Sigmoid colon (tissue), 7 donors: ENCODE results near the gene KRT72. TPM values are rescaled to one million over a fixed set of nuclear protein-coding genes. Genes with fewer than 3 reads are reported as not detected.
A peak's percentile ranks its signal among the peaks of the same experiment; 100 is the strongest.

ENCODE experiments used
- DNase-seq: peaks from one replicate; pipeline ENCODE4 v3.0.0-alpha.2; 2019
- H3K27ac ChIP-seq, 4 donors: fragments of 200-600 bp; sonication (generic); one replicate each; pipeline ENCODE4 v1.5.1; 2016 to 2019; ENCODE audit warnings: mild to moderate bottlenecking in 1 of 4
- H3K27me3 ChIP-seq, 3 donors: fragments of 200-600 bp; sonication (generic); one replicate each; pipeline ENCODE4 v1.5.1; 2019; ENCODE audit warnings: mild to moderate bottlenecking in 1 of 3
- H3K36me3 ChIP-seq, 4 donors: fragments of 200-600 bp; sonication (generic); one replicate each; pipeline ENCODE4 v1.5.1; 2016 to 2019
- H3K4me1 ChIP-seq, 4 donors: fragments of 200-600 bp; sonication (generic); one replicate each; pipeline ENCODE4 v1.5.1; 2017 to 2019
- H3K4me3 ChIP-seq, 4 donors: fragments of 200-600 bp; sonication (generic); one replicate each; pipeline ENCODE4 v1.5.1; 2017 to 2019; ENCODE audit warnings: mild to moderate bottlenecking in 2 of 4, moderate library complexity in 1 of 4
- H3K9me3 ChIP-seq, 4 donors: fragments of 200-600 bp in 3 of 4; sonication (generic) in 3 of 4; one replicate each; pipeline versions ENCODE4 v1.5.1 to v1.6.1; 2013 to 2019
- CTCF ChIP-seq, 4 experiments: fragments of 450-650 bp in 3 of 4; fragments of 200-600 bp in 1 of 4; IDR thresholded peaks; one replicate each; pipeline ENCODE4 v1.5.1; 2016 to 2019; ENCODE audit warnings: antibody characterized with exemption in 4 of 4, mild to moderate bottlenecking in 3 of 4, moderate library complexity in 2 of 4
- EP300 ChIP-seq, 4 donors: sonication (generic); formaldehyde crosslinking; IDR thresholded peaks; one replicate each; pipeline ENCODE4 v1.6.1; 2017; ENCODE audit warnings: antibody characterized with exemption in 4 of 4
- POLR2A ChIP-seq, 2 donors: fragments of 450-650 bp; IDR thresholded peaks; one replicate each; pipeline ENCODE4 v1.6.1; 2016; ENCODE audit warnings: antibody characterized with exemption in 2 of 2, mild to moderate bottlenecking in 2 of 2, moderate library complexity in 2 of 2
- POLR2AphosphoS5 ChIP-seq, 4 donors: sonication (generic); formaldehyde crosslinking; IDR thresholded peaks; one replicate each; pipeline ENCODE4 v1.6.1; 2017; ENCODE audit warnings: antibody characterized with exemption in 4 of 4
- WGBS, 2 donors: extraction: QIAGEN DNeasy Blood & Tissue Kit; methylation state at CpG; one replicate each; pipeline ENCODE4 v1.1.7; 2013; 5-methylcytosine and 5-hydroxymethylcytosine counted together
- intact Hi-C: fragments of 100-400 bp; cut with DNase I; formaldehyde crosslinking; loops from one replicate; pipeline ENCODE4 v1.15.1; 2023
- polyA plus RNA-seq, 3 donors: library from polyadenylated mRNA; stranded (reverse); fragments of 200-250 nt; gene quantifications; one replicate each; pipeline ENCODE4 v1.2.3, GENCODE V29; 2013
- total RNA-seq, 4 donors: library from RNA; depleted of rRNA; stranded (reverse); fragments of >200 nt; gene quantifications; one replicate each; pipeline ENCODE4 v1.1.0, GENCODE V29; 2016
- donor health status: healthy with polysubstance abuse.
- donor health status: Bipolar disorder and iron deficiency.
- donor health status: healthy.

Gene KRT72
- total and polyA plus RNA-seq, 7 donors = 0.79 TPM; not detected in 6

- TF ChIP-seq POLR2AphosphoS5 (IDR thresholded peaks at IDR 0.05) = no peak
- TF ChIP-seq POLR2A (IDR thresholded peaks at IDR 0.05) = no peak
- TF ChIP-seq EP300 (IDR thresholded peaks at IDR 0.05) = no peak
- no peak for TF ChIP-seq CTCF (IDR thresholded peaks at IDR 0.05)
- H3K27ac ChIP-seq = no peak overlapping the region
- DNase-seq = peak; percentile 25
- peaks cover 0 to 3% (median 0%) of the 10 kb centered on the region in 3 donors for H3K27me3 ChIP-seq
- H3K36me3 ChIP-seq = no peaks in the 10 kb centered on the region
- WGBS, 2 donors = 69 to 78% methylated on average over 6 of the region's 6 CpGs
- intact Hi-C loops = no loop called here
- no peak overlapping the region for H3K4me3 ChIP-seq
- H3K9me3 ChIP-seq = no peaks in the 10 kb centered on the region
- peaks cover 0 to 22% (median 3%) of the 10 kb centered on the region in 4 donors for H3K4me1 ChIP-seq
Measured at GRCh38 chr12:52636189-52636588, 34.9 kb upstream of the KRT72 start.

GRCh38 chr12:52634266-52635056 is 33.2 kb upstream of the KRT72 start:
- H3K9me3 ChIP-seq = no peaks in the 10 kb centered on the region
- intact Hi-C loops = no loop called here
- no peaks in the 10 kb centered on the region for H3K36me3 ChIP-seq
- DNase-seq = peak; percentile 90
- H3K27ac ChIP-seq = no peak overlapping the region
- H3K27me3 ChIP-seq = peaks cover 0 to 3% (median 0%) of the 10 kb centered on the region in 3 donors
- H3K4me3 ChIP-seq = no peak overlapping the region
- TF ChIP-seq POLR2A (IDR thresholded peaks at IDR 0.05) = no peak
- TF ChIP-seq EP300 (IDR thresholded peaks at IDR 0.05) = no peak
- TF ChIP-seq POLR2AphosphoS5 (IDR thresholded peaks at IDR 0.05) = no peak
- 38 to 67% methylated on average over 7 of the region's 7 CpGs for WGBS, 2 donors
- H3K4me1 ChIP-seq = peaks cover 0 to 22% (median 3%) of the 10 kb centered on the region in 4 donors

- no peak for DNase-seq
- no peaks in the 10 kb centered on the region for H3K27me3 ChIP-seq
- peaks cover 0 to 22% (median 3%) of the 10 kb centered on the region in 4 donors for H3K4me1 ChIP-seq
- no peak overlapping the region for H3K4me3 ChIP-seq
- 38 to 65% methylated on average over 4 of the region's 4 CpGs for WGBS, 2 donors
- H3K9me3 ChIP-seq = no peaks in the 10 kb centered on the region
- intact Hi-C loops = no loop called here
- H3K36me3 ChIP-seq = no peaks in the 10 kb centered on the region
- no peak overlapping the region for H3K27ac ChIP-seq
- TF ChIP-seq CTCF (IDR thresholded peaks at IDR 0.05) (no peak), EP300 (IDR thresholded peaks at IDR 0.05) (no peak), POLR2AphosphoS5 (IDR thresholded peaks at IDR 0.05) (no peak), POLR2A (IDR thresholded peaks at IDR 0.05) (no peak)
Measured at GRCh38 chr12:52633383-52633782, 32.1 kb upstream of the KRT72 start.

GRCh38 chr12:52632656-52633055 is 31.4 kb upstream of the KRT72 start:
- no peaks in the 10 kb centered on the region for H3K36me3 ChIP-seq
- TF ChIP-seq CTCF (IDR thresholded peaks at IDR 0.05) (no peak), EP300 (IDR thresholded peaks at IDR 0.05) (no peak), POLR2A (IDR thresholded peaks at IDR 0.05) (no peak), POLR2AphosphoS5 (IDR thresholded peaks at IDR 0.05) (no peak)
- intact Hi-C loops = no loop called here
- H3K27ac ChIP-seq = no peak overlapping the region
- H3K4me3 ChIP-seq = no peak overlapping the region
- H3K4me1 ChIP-seq = peaks cover 0 to 22% (median 3%) of the 10 kb centered on the region in 4 donors
- WGBS, 2 donors = 82 to 83% methylated on average over 4 of the region's 4 CpGs
- no peaks in the 10 kb centered on the region for H3K27me3 ChIP-seq
- no peaks in the 10 kb centered on the region for H3K9me3 ChIP-seq
- DNase-seq = no peak

GRCh38 chr12:52631676-52632459 is 30.6 kb upstream of the KRT72 start:
- TF ChIP-seq EP300 (IDR thresholded peaks at IDR 0.05) (no peak), CTCF (IDR thresholded peaks at IDR 0.05) (no peak), POLR2A (IDR thresholded peaks at IDR 0.05) (no peak), POLR2AphosphoS5 (IDR thresholded peaks at IDR 0.05) (no peak)
- H3K27me3 ChIP-seq = no peaks in the 10 kb centered on the region
- DNase-seq = no peak
- H3K27ac ChIP-seq = no peak overlapping the region
- 79 to 88% methylated on average over 6 of the region's 6 CpGs for WGBS, 2 donors
- intact Hi-C loops = no loop called here
- H3K4me1 ChIP-seq = peaks cover 0 to 22% (median 3%) of the 10 kb centered on the region in 4 donors
- no peaks in the 10 kb centered on the region for H3K9me3 ChIP-seq
- no peaks in the 10 kb centered on the region for H3K36me3 ChIP-seq
- no peak overlapping the region for H3K4me3 ChIP-seq
